Bronchial epithelial cell (primary cell): ENCODE measurements around the gene CCDC73. TPM values are rescaled to one million over a fixed set of nuclear protein-coding genes. Genes with fewer than 3 reads are reported as not detected.

Source experiments
- DNase-seq: peaks from one replicate; pipeline ENCODE4 v3.0.0-alpha.2; 2010; ENCODE audit warnings: low read depth
- FAIRE-seq: peaks from 2 replicates; lab custom pipeline; 2011; peaks lifted over from hg19 to GRCh38; lab: Jason Lieb, UNC
- H3K27me3 ChIP-seq: 2 replicates; pipeline ENCODE4 v1.5.1; 2011; ENCODE audit warnings: low read length; ENCODE audit not compliant: control insufficient read depth, insufficient read depth
- H3K36me3 ChIP-seq: 2 replicates; pipeline ENCODE4 v1.5.1; 2011; ENCODE audit warnings: low read length; ENCODE audit not compliant: control insufficient read depth, insufficient read depth
- H3K4me3 ChIP-seq: 2 replicates; pipeline ENCODE4 v1.5.1; 2011; ENCODE audit warnings: mild to moderate bottlenecking, low read depth, low read length, control low read depth
- CTCF ChIP-seq: IDR thresholded peaks from 2 replicates; pipeline ENCODE4 v1.5.1; 2011; ENCODE audit warnings: mild to moderate bottlenecking, moderate library complexity, low read length, control low read depth, inconsistent platforms; ENCODE audit not compliant: insufficient read depth, severe bottlenecking
- total RNA-seq: library from RNA; depleted of rRNA; stranded (reverse); fragments of >200 nt; gene quantifications from 2 replicates; pipeline ENCODE4 v1.2.1, GENCODE V29; 2014

CCDC73 gene
- total RNA-seq, 1 donor from 2014 or later: not detected

- no peak for FAIRE-seq
- TF ChIP-seq CTCF: peak; percentile 63
- no peaks in the 10 kb centered on the region for H3K27me3 ChIP-seq
- H3K4me3 ChIP-seq: no peak overlapping the region
- peak; percentile 48 for DNase-seq
- H3K36me3 ChIP-seq: no peaks in the 10 kb centered on the region
Measured at GRCh38 chr11:32792948-32793475, 1.4 kb downstream of the CCDC73 start.

GRCh38 chr11:32792111-32792947 is 2.1 kb downstream of the CCDC73 start:
- FAIRE-seq: no peak
- Histone ChIP-seq H3K4me3 (no peak overlapping the region), H3K36me3 (no peaks in the 10 kb centered on the region), H3K27me3 (no peaks in the 10 kb centered on the region)
- no peak for TF ChIP-seq CTCF
- DNase-seq: peak; percentile 73

- no peak for TF ChIP-seq CTCF
- H3K27me3 ChIP-seq: no peaks in the 10 kb centered on the region
- FAIRE-seq: no peak
Measured at GRCh38 chr11:32790916-32791315, 3.5 kb downstream of the CCDC73 start.

GRCh38 chr11:32786811-32787210 is 7.7 kb downstream of the CCDC73 start:
- H3K4me3 ChIP-seq: no peak overlapping the region
- H3K27me3 ChIP-seq: no peaks in the 10 kb centered on the region
- no peak for TF ChIP-seq CTCF
- no peaks in the 10 kb centered on the region for H3K36me3 ChIP-seq
- DNase-seq (no peak), FAIRE-seq (no peak)

More at GRCh38 chr11:32790916-32791315, 3.5 kb downstream of the CCDC73 start:
- H3K36me3 ChIP-seq: no peaks in the 10 kb centered on the region
- DNase-seq: no peak
- no peak overlapping the region for H3K4me3 ChIP-seq

- TF ChIP-seq CTCF: no peak
- no peak for FAIRE-seq
- DNase-seq: no peak
- H3K36me3 ChIP-seq: no peaks in the 10 kb centered on the region
- H3K4me3 ChIP-seq: no peak overlapping the region
- H3K27me3 ChIP-seq: no peaks in the 10 kb centered on the region
Measured at GRCh38 chr11:32785262-32785661, 9.2 kb downstream of the CCDC73 start.
